Transverse colon (tissue), 4 donors: ENCODE measurements around the gene COBLL1. TPM values are rescaled to one million over a fixed set of nuclear protein-coding genes. Genes with fewer than 3 reads are reported as not detected.

Experiments
- DNase-seq: peaks from one replicate; pipeline ENCODE4 v3.0.0-alpha.2; 2019
- H3K27ac ChIP-seq, 4 donors: fragments of 200-600 bp; sonication (generic); 2 replicates each; pipeline ENCODE4 v1.5.1; 2016 to 2018; ENCODE audit warnings: inconsistent platforms in 4 of 4
- H3K27me3 ChIP-seq: fragments of 200-600 bp; sonication (generic); 2 replicates; pipeline ENCODE4 v1.5.1; 2017; ENCODE audit warnings: inconsistent platforms
- H3K36me3 ChIP-seq, 4 donors: fragments of 200-600 bp; sonication (generic); 2 replicates each; pipeline ENCODE4 v1.5.1; 2017 to 2019; ENCODE audit warnings: inconsistent platforms in 4 of 4
- H3K4me1 ChIP-seq, 4 donors: fragments of 200-600 bp; sonication (generic); 2 replicates each; pipeline ENCODE4 v1.5.1; 2017 to 2020; ENCODE audit warnings: inconsistent platforms in 4 of 4
- H3K4me3 ChIP-seq, 4 donors: fragments of 200-600 bp; sonication (generic); 1 replicate in 1 of 4; 2 replicates in 3 of 4; pipeline versions ENCODE4 v1.5.1 to v1.6.1; 2017 to 2019; ENCODE audit warnings: inconsistent platforms in 4 of 4
- H3K9me3 ChIP-seq, 2 donors: fragments of 200-600 bp; sonication (generic); 2 replicates each; pipeline ENCODE4 v1.5.1; 2017 to 2019; ENCODE audit warnings: inconsistent platforms in 2 of 2
- CTCF ChIP-seq, 5 experiments: fragments of 200-600 bp in 3 of 5; fragments of 450-650 bp in 2 of 5; sonication (generic) in 3 of 5; IDR thresholded peaks; 1 replicate in 2 of 5; 2 replicates in 3 of 5; pipeline ENCODE4 v1.5.1; 2016 to 2017; ENCODE audit warnings: antibody characterized with exemption in 5 of 5, inconsistent platforms in 3 of 5, mild to moderate bottlenecking in 2 of 5, moderate library complexity in 1 of 5
- EP300 ChIP-seq: sonication (generic); formaldehyde crosslinking; IDR thresholded peaks from one replicate; pipeline ENCODE4 v1.6.1; 2017; ENCODE audit warnings: antibody characterized with exemption, low read depth
- POLR2A ChIP-seq: fragments of 450-650 bp; IDR thresholded peaks from one replicate; pipeline ENCODE4 v1.6.1; 2016; ENCODE audit warnings: antibody characterized with exemption, mild to moderate bottlenecking, moderate library complexity
- POLR2AphosphoS5 ChIP-seq, 3 donors: sonication (generic); formaldehyde crosslinking; IDR thresholded peaks; one replicate each; pipeline ENCODE4 v1.6.1; 2016; ENCODE audit warnings: antibody characterized with exemption in 3 of 3
- WGBS, 2 donors: methylation state at CpG; one replicate each; pipeline ENCODE4 v1.1.5; 2018; ENCODE audit warnings: low coverage in 1 of 2; 5-methylcytosine and 5-hydroxymethylcytosine counted together
- in situ Hi-C, 4 donors: fragments of 200-750 bp; cut with MboI; loops; one replicate each; pipeline versions ENCODE4 v1.15.0 to v1.15.1; 2017; ENCODE audit warnings: low sequenced_read_pairs in 3 of 4, low pct_ligation_motif_present in 1 of 4, low pct_unique_long_range_greater_than_20kb in 1 of 4
- intact Hi-C: fragments of 100-400 bp; cut with DNase I; formaldehyde crosslinking; loops from one replicate; pipeline ENCODE4 v1.15.1; 2023; ENCODE audit warnings: low total_unique reads
- total RNA-seq, 4 donors: library from RNA; depleted of rRNA; stranded (reverse); fragments of >200 nt; gene quantifications; one replicate each; pipeline ENCODE4 v1.1.0, GENCODE V29; 2016

COBLL1 gene
- total RNA-seq, 4 donors from 2014 or later, result 21.7 to 129 (median 30.7) TPM

GRCh38 chr2:164816046-164816445 lies 25.6 kb downstream of the COBLL1 start:
- no peak overlapping the region for H3K27ac ChIP-seq
- 95 to 100% methylated on average over 1 to 2 of the region's 2 CpGs for WGBS, 2 donors
- no peaks in the 10 kb centered on the region for H3K27me3 ChIP-seq
- TF ChIP-seq POLR2A (no peak), POLR2AphosphoS5 (IDR thresholded peaks at IDR 0.05) (no peak), CTCF (IDR thresholded peaks at IDR 0.05) (no peak), EP300 (no peak)
- no peak for DNase-seq
- no peaks in the 10 kb centered on the region for H3K4me1 ChIP-seq
- in situ Hi-C loops, result no loop called here
- H3K4me3 ChIP-seq, result no peak overlapping the region
- no peaks in the 10 kb centered on the region for H3K36me3 ChIP-seq
- no peaks in the 10 kb centered on the region for H3K9me3 ChIP-seq
- intact Hi-C loops, result no loop called here

GRCh38 chr2:164815071-164815793 lies 26.4 kb downstream of the COBLL1 start:
- Histone ChIP-seq H3K9me3 (no peaks in the 10 kb centered on the region), H3K4me1 (no peaks in the 10 kb centered on the region), H3K27ac (no peak overlapping the region), H3K4me3 (no peak overlapping the region), H3K27me3 (no peaks in the 10 kb centered on the region), H3K36me3 (no peaks in the 10 kb centered on the region)
- no peak for DNase-seq
- intact Hi-C loops (no loop called here), in situ Hi-C loops (no loop called here)
- 96% methylated on average over 3 of the region's 3 CpGs; no CpG with 5 or more reads in 1 of the 2 donors for WGBS, 2 donors
- TF ChIP-seq CTCF (IDR thresholded peaks at IDR 0.05) (no peak), POLR2AphosphoS5 (IDR thresholded peaks at IDR 0.05) (no peak), POLR2A (no peak), EP300 (no peak)

- intact Hi-C loops (no loop called here), in situ Hi-C loops (no loop called here)
- H3K27me3 ChIP-seq, result no peaks in the 10 kb centered on the region
- H3K4me1 ChIP-seq, result no peaks in the 10 kb centered on the region
- no peak overlapping the region for H3K4me3 ChIP-seq
- no peak for DNase-seq
- H3K9me3 ChIP-seq, result no peaks in the 10 kb centered on the region
- no peaks in the 10 kb centered on the region for H3K36me3 ChIP-seq
- TF ChIP-seq POLR2A, result no peak
- TF ChIP-seq EP300, result no peak
- no peak for TF ChIP-seq CTCF (IDR thresholded peaks at IDR 0.05)
- no peak for TF ChIP-seq POLR2AphosphoS5 (IDR thresholded peaks at IDR 0.05)
- H3K27ac ChIP-seq, result no peak overlapping the region
Measured at GRCh38 chr2:164813535-164813934, 28.1 kb downstream of the COBLL1 start.

- Histone ChIP-seq H3K27me3 (no peaks in the 10 kb centered on the region), H3K36me3 (no peaks in the 10 kb centered on the region), H3K27ac (no peak overlapping the region), H3K4me3 (no peak overlapping the region), H3K9me3 (no peaks in the 10 kb centered on the region), H3K4me1 (no peaks in the 10 kb centered on the region)
- intact Hi-C loops, result no loop called here
- no peak for TF ChIP-seq POLR2AphosphoS5 (IDR thresholded peaks at IDR 0.05)
- no peak for TF ChIP-seq POLR2A
- TF ChIP-seq EP300, result no peak
- TF ChIP-seq CTCF (IDR thresholded peaks at IDR 0.05), result no peak
- DNase-seq, result no peak
- 88 to 92% methylated on average over 1 of the region's 1 CpG for WGBS, 2 donors
- in situ Hi-C loops, result no loop called here
Measured at GRCh38 chr2:164812378-164812777, 29.2 kb downstream of the COBLL1 start.
